HT1080 (cell line): Measurements from ENCODE around the gene RAB11FIP3. TPM values are rescaled to one million over a fixed set of nuclear protein-coding genes. Genes with fewer than 3 reads are reported as not detected.
A peak's percentile ranks its signal among the peaks of the same experiment; 100 is the strongest.
"Not testable (repeated sequence)": the region's sequence is repeated elsewhere in the genome, so short reads cannot be mapped to it uniquely, and the experiment has no call there.

Experiments used
- DNase-seq: peaks from one replicate; pipeline ENCODE4 v3.0.0-alpha.2; 2015; ENCODE audit warnings: low read depth
- total RNA-seq: library from RNA; depleted of rRNA; stranded (reverse); fragments of >200 nt; shearing (Covaris generic); gene quantifications from 2 replicates; pipeline ENCODE4 v1.2.3, GENCODE V29; 2014

The RAB11FIP3 gene
- total RNA-seq, 1 experiment from 2014 or later = 27.9 TPM

DNA sequence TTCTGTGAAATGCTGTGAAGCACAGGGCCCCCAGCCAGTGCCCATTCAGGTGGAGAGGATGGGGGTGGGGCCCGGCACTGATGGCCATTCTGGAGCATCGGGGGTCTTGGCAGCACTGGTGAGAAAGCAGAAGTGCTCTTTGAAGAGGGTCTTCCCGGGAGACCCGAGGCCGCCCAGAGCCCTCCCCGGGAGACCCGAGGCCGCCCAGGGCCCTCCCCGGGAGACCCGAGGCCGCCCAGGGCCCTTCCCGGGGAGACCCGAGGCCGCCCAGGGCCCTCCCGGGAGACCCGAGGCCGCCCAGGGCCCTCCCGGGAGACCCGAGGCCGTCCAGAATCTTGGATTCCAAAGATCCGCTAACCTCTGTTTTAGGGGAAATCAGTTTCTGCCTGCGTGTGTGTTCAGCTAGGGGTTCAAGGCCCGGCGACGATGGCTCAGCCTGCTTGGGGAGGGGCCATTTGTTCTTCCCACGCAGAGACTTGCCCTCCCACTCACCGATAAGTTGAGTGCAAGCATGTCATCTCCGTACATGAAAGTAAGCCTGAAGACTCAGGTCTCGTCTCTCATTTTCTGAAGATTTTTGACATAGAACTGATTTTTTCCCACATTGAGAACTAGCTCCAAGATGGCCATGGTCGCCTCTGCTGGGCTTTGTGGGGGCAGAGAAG, 66.9 kb downstream of the RAB11FIP3 start:
- no peak for DNase-seq

DNA sequence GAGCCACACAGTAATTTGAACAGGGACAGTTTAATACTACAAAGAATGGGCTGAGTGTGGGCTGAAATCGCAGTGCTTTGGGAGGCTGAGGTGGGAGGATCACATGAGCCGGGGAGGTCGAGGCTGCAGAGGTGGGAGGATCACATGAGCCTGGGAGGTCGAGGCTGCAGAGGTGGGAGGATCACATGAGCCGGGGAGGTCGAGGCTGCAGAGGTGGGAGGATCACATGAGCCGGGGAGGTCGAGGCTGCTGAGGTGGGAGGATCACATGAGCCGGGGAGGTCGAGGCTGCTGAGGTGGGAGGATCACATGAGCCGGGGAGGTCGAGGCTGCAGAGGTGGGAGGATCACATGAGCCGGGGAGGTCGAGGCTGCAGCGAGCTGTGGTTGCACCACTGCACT, 69.2 kb downstream of the RAB11FIP3 start:
- DNase-seq = not testable (repeated sequence)

DNA sequence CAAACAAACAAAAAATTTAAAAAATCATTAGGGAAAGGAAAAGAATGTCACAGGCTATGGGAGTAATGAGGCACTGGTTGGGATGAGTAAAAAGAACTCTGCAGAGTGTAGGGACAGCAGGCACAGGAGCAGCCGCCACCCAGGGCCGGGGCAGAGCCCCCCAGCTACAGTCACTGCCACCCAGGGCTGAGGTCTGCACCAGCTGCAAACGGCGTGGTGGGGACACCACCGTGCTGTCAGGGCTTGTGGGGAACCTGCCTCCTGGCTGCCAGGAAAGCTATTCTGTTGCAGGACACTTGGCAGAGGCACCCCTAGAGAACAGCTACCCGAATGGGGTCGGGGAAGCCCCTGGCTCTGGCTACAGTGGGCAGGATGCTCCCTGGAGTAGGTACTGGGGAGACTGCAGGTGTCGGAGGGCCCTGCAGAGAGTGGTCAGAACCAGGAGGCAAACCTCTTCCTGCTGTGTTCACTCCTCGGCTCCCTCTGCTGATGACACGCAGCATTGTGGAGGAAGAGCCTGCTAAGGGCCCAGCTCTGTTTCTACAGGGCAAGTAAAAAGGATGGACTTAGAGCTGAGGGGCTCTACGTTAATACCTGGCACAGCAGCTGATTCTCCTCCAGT, 69.8 kb downstream of the RAB11FIP3 start:
- peak; percentile 35 for DNase-seq

DNA sequence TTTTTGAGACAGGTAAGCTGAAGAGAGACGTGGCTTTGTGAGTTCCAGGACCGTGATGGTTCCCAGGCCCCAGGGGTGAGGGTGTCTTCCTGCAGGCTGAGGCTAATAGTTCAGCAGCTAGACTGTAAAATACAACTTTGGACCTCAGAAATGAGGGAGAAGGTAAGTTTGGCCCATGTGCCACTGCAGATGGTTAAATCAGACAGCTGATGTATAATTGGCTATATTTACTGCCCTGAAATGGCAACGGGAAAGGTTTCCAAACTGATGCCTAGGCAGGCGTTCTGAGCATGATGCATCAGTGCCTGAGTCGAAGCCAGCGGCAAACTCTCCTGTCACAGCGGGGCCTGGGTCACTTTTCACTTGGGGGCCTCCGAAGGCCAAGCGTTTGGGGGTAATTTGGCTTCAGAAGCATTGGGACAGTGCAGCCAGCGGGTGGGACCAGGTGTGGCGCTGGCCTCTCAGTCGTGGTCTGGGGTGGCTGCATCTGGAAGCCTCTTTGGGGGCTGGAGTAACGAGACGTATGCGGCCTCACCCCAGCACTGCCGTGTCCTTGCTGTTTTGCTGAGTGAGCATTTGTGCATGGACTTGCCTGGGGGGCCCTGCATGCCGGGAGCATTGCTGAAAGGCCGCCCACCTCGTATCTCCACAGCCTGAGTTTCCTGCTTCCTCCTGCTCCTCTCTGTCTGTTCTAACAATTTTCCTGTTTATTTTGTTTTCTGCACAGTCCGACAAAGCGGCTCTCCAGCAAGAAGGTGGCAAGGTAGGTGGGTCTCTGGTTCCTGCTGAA, 70.8 kb downstream of the RAB11FIP3 start:
- DNase-seq = no peak

DNA sequence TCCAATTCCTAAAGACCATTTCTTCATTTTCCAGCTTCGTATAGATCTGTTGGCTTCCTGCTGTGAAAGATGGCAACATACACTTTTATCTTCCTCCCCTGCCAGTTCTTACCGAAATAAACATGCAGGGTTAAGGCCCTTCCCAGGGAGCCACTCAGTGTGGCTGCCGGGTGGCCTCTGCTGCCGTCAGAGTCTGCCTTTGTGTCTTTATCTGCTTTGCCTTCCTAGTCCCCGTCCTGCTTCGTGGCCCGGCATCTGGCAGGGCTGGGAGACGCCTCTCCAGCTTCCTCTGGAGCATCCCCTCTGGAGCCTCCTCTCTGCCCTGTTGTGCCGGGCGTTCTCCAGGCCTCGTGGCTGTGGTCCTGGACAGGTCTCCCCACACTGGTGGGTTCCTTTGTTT, 71.8 kb downstream of the RAB11FIP3 start:
- no peak for DNase-seq

DNA sequence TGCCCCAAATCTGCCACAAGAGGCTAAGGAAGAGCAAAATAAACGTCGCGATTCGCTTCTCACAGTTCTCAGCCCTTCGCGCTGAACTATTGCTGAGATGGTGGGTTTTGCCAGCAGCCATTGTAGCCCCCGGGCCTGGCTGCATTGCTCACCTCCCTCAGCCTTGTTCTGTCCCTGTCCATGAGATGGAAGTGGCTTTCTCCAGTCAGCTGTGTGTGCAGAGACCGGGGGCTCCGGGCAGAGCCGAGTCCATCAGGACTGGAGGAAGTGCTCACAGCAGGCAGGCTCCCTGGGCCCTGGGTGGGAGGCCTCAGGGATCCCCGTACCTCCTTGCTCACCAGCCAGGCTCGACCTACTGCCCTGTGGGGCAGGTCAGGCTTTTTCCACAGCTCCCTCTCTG, 74.5 kb downstream of the RAB11FIP3 start:
- DNase-seq = no peak

DNA sequence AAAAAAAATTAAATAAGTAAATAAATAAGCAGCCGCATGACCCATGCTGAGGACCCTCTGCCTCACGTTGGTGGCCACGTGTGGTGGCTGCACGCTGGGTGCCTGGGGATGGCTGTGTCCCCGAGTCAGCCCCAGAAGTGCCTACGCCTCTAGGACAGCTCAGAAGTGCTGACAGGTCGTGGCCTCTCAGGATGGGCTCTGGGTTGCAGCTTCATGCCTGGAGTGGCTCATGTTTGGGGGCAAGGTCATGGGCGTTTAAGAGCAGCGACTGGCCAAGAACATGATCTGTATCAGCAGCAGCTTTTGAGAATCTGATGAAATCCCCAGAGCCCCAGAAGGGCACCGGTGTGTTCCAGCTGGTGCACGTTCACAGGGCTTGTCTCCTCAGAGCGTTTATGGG, 75.3 kb downstream of the RAB11FIP3 start:
- DNase-seq = no peak

DNA sequence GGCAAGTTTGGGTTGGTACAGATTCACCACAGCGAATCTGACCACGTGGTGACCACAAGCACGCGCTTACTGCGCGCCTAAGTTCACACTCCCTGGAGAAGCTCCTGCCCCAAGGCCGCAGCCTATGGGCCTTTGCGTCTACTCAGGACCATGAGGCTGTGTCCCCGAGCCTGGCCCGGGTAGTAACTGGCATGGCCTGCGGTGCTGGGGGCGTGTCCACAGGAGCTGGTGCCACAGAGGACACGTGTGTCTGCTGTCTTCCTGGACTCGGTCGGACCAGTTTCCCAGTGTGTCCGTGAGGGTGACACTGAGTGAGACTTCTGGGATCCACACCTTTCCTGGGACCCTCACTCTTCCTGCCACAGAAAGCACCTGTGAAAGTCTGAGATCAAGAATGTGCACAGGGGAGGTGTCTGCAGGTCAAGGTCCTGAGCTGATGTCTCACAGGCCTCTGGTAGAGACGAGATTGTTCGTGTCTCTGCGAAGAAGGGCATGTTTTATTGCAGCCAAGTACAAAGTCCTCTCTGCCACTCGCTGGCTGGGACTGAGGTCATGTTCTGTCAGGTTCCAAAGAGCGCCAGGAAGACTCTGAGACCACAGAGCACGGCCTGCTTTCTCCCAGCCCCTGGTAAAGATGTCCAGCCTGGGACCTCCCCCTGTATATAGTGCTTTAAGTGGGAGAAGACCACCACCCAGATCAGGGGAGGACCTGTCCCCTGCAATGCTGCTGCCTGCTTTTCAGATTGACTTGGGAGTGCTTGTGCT, 76.9 kb downstream of the RAB11FIP3 start:
- DNase-seq = no peak

DNA sequence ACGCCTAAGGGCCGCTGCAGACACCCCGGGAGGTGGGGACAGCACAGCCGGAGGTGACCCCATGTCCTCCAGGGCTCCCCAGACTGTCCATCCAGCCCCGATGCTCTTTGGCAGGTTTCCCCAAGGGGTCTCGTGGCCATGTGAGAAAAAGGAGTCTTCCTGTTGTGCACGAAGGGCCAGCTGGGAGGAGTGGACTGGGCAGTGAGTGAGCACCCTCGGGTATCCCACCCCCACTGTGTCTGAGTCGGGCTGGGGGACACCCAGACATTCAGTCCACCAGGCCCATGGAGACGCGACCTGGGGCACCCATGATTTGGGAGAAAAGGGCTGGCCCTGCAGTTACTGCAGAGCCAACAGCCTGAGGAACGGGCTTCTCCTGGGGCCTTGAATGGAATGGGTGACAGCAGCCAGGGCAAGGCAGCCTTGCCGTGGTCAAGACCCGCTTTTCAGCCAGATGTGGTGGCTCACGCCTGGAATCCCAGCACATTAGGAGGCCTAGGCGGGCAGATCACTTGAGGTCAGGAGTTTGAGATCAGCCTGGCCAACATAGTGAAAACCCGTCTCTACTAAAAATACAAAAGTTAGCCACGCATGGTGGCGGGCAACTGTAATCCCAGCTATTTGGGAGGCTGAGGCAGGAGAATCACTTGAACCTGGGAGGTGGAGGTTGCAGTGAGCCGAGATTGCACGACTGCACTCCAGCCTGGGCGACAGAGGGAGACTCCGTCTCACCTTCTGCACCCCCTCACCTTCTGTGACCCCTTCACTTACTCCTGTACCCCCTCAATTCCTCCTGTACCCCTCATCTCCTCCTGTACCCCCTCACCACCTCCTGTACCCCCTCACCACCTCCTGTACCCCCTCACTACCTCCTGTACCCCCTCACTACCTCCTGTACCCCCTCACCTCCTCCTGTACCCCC, 78.0 kb downstream of the RAB11FIP3 start:
- DNase-seq = no peak

DNA sequence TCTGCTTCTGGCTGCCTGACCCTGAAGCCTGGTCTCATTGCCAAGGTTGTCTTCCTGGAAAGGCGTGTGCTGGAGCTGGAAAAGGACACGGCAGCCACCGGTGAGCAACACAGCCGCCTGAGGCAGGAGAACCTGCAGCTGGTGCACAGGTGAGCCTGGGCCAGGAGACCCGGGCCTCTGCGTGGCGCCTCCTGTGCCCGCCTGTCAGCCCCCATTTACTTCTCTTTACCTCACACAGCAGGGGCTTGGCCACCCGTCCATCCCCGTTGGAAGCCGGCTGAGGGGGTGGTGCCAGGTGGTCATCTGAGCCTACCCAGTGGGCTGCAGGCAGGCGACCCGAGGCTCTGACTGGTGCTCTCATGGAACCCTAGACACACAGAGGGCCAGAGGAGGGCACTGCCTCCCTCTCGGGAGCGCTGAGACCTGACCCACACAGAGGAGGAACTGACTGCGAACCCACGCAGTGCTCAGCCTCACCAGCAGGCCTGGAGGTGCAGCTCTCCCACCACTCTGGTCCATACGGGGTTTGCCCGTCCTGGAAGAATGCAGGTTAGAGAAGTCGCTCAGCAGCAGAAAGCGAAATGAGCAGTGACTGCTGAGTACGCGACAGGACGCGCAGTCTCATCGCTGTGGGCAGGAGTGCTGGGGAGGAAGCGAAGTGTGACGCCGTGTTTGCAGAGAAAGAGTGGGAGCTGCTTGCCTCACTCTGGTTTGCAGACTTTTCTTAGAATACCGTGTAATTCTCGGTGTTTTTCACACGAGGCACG, 80.2 kb downstream of the RAB11FIP3 start:
- DNase-seq = no peak

DNA sequence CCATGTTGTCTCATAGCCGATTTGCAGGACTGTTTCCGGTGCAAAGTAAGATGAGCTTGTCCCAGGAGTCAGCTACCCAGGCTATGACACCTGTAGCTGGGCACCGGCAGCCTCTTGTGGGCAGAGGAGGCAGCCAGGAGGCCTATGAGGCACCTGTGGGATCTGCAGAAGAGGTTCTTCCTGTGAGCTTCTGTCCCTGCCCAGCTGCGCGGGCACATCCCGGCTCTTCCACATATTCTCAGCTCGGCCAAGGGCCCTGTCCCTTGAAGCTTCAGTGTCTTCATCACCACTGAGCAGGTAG, 80.7 kb downstream of the RAB11FIP3 start:
- DNase-seq = no peak

DNA sequence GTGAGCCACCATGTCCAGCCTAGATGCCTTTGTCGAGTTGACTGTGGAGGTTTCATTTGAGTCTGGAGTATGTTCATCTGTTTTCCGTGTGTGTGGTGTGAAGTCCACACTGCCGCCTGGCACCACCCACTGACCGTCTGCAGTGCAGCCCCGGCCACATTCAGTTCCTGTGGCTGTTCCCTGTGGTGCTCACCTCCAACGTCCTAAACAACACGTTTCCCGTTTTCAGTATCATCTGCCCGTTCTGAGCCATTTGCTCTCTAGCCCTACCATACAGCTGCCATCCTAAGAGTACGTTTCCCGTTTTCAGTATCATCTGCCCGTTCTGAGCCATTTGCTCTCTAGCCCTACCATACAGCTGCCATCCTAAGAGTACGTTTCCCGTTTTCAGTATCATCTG, 82.1 kb downstream of the RAB11FIP3 start:
- DNase-seq = not testable (repeated sequence)

DNA sequence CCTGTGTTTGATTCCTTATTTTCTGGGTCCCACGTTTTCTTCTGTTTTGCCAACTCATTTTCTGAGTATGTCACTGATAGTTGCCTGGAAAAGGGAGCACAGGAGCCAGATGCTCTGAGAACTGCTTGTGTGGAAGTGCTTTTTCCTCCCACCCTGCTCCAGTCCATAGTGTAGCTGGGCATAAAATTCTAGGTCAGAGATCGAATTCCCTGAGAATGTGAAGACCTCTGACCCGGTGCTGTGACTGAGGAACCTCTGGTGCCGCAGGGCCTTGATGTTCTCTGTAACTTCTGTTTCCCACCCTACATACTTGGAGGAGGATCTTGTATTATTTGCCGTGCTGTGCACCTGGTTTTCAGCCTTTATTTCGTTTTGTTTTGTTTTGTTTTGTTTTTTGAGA, 82.5 kb downstream of the RAB11FIP3 start:
- DNase-seq = no peak

DNA sequence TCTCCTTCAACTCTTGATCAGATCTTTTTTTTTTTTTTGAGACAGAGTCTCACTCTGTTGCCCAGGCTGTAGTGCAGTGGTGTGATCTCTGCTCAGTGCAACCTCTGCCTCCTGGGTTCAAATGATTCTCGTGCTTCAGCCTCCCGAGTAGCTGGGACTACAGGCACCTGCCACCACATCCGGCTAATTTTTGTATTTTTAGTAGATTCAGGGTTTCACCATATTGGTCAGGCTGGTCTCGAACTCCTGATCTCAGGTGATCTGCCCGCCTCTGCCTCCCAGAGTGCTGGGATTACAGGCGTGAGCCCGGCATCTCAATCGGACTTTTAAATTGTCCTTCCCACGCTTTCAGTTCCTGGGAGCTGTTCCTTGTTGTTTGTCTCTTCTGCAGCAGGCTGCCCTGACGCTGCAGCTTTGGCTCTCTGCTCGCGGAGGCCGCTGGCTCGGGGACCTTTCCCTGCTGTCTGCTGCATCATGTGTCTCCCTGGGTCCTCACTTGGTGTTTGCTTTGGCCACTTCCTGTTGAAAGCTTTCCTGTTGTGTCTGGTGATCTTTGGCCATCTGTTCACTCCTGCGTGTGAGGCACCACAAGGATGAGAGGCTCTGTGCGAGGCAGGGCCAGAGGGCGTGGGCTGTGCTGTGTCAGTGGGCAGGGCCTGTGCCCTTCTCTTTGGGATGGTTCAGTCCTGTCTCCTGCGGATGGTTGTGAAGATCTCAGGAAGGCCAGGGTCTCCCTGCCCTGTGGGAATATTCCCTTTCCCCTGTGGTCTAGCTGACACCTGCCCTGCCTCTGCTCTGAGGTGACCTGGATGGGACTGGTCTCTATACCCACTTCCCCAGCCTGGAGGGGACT, 83.7 kb downstream of the RAB11FIP3 start:
- peak; percentile 23 for DNase-seq

DNA sequence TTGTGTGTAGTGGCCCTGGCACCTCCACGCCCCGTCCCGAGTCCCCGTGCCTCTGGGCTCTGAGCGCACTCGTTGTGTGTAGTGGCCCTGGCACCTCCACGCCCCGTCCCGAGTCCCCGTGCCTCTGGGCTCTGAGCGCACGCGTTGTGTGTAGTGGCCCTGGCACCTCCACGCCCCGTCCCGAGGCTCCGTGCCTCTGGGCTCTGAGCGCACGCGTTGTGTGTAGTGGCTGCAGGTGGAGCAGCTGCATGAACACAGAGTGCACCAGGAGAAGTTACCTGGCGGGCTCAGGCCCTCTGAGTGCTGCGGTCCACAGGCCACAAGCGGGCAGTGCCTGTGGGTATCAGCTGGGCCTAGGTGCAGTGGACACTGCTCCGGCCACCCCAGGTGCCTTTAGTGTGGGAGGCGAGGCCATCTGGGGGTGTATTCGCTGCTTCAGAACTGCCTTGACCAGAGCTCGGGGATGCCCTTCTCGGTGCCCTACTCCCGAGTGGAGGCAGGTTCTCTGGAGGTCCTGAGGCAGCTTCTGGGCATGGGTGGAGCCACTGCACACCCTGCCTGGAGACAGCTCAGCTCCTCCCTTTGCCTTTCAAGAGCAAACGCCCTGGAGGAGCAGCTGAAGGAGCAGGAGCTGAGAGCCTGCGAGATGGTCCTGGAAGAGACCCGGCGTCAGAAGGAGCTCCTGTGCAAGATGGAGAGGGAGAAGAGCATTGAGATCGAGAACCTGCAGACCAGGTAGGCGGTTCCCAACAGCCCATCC, 84.8 kb downstream of the RAB11FIP3 start:
- DNase-seq = no peak

DNA sequence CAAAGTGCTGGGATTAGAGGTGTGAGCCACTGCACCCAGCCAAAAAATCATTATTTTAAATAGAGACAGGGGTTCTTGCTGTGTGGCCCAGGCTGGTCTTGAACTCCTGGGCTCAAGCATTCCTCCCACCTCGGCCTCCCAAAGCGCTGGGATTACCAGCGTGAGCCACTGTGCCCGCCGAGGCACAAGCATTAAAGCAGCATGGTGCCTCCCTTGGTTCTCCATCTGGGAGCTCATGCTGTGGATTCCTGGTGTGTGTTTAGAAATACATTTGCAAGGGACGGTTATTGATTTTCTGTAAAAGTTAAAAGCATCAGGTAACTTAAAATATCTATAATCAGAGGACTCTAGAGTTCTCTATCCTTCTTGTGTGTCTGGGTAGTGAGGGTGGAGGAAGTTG, 87.4 kb downstream of the RAB11FIP3 start:
- no peak for DNase-seq

DNA sequence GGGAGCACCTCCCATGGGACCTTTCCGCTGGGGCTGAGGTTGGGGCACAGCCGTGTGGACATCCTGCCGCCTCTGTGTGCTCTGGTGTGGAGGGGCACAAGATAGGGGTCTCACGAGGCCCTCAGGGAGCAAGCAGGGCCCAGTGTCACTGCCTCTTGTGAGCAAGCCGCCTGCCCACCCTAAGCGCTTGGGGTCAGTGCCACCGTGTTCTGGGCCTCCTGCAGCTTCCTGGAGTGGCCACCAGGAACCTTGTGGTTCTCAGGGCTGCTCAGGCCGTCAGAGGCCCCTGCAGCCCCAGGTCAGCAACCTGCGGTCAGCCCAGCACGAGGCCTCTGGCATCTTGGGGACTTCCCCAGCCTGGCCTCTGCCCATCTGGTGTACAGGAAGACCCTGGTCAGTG, 88.5 kb downstream of the RAB11FIP3 start:
- no peak for DNase-seq

DNA sequence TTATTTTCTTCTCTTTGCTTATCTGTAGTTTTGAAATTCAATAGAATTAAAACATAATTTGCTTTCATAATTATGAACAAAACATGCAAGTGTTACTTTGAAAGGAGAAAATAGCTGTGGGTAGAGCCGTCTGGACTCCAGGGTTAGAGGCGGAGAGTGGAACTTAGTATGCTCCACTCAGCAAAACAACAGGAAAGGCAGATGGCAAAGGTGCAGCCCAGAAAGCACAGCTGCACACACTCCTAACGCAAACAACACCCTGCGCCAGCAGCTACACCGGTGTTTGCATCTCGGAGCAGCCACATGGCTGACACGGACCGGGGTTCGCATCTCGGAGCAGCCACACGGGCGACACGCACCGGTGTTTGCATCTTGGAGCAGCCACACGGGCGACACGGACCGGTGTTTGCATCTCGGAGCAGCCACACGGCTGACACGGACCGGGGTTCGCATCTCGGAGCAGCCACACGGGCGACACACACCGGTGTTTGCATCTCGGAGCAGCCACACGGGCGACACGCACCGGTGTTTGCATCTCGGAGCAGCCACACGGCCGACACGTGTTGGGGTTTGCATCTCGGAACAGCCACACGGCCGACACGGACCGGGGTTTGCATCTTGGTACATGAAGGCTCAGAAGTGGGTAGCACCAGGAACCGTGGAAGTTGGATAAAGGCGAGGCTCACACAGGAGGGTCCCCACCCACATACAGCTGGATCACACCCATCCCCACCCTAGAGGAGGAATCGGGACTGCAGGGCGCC, 89.9 kb downstream of the RAB11FIP3 start:
- no peak for DNase-seq
